NCI-H1092 (cell line): ENCODE data around the gene MAGEF1.
A peak's percentile ranks its signal among the peaks of the same experiment; 100 is the strongest.
"Not testable (repeated sequence)": the region's sequence is repeated elsewhere in the genome, so short reads cannot be mapped to it uniquely, and the experiment has no call there.

ENCODE experiments used
- DNase-seq: peaks from one replicate; lab custom pipeline; 2025; lab: John Stamatoyannopoulos, UW

The MAGEF1 gene

DNA sequence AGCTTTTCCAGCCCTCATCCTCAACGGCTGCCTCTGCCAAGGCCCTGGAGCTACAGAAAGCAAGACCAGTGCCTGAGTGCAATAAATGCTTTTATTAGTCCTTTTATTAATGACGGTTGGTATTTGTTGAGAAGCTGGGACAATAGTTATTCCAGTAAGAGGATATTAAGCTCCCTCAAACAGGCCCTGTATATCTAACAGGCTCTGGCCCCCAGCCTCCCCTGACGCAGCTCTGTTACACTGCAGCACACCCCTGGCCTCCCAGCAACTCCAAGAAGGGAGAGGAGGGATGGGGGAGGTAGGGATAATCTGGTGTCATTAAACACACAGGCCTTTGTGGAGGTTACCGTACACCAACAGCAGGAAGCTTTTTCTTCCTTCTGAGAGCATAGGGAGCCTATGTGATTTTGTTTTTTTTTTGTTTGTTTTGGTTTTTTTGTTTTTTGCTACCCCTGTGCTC is 30.8 kb upstream of the MAGEF1 start:
- no peak for DNase-seq

DNA sequence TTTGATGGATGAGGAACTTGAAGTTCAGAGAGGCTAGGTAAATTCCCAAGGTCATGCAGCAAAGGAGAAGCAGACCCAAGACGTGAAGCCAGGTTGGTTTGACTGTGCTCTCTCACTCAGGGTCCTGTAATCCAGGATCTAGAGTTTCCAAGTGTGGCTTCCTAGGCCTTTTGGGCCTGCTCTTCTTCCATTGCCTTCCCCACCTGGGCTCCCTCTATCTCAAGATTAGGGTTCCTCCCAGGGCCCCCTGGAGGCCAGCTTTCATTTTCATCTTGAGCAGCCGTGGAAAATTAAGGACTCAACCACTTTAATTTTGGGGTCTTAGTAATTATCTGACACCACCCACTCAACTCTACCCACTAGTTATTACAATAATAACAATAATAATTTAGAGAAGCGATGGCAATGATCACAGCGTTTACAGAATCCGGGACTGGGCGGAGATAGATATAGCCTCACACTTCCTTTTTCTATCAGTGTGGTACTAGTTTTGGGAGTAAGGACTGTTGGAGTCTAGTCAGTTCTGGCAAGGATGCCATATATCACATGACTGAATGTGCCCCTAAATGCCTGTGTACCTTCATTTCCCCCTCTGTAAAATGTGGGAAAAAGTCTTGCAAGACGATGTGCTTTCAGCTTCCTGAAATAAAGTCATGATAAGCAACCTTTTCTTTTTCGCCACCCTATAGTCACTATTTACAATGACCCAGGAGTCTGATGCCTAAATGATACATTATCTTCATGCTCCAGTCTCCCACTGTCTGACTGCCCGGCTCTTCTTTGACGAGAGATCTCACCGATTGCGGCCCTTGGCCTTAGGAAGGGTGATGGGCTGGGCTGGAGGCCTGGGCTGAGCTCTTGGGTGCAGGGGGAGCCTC is 30.2 kb upstream of the MAGEF1 start:
- no peak for DNase-seq

DNA sequence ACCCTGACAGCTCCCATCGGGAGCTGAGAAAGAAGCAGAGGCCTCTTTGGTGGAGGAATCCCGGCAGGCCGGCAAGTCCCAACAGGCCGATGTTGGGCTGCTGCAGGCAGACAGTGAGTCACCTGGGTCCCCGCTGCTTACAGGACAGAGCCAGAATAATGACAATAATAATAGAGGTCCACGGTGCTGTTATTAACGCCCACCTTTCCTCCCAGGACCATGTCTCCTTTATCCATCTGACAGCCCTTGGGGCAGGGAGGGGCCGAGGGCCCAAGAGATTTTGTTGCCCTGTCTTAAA is 29.3 kb upstream of the MAGEF1 start:
- DNase-seq, result no peak

DNA sequence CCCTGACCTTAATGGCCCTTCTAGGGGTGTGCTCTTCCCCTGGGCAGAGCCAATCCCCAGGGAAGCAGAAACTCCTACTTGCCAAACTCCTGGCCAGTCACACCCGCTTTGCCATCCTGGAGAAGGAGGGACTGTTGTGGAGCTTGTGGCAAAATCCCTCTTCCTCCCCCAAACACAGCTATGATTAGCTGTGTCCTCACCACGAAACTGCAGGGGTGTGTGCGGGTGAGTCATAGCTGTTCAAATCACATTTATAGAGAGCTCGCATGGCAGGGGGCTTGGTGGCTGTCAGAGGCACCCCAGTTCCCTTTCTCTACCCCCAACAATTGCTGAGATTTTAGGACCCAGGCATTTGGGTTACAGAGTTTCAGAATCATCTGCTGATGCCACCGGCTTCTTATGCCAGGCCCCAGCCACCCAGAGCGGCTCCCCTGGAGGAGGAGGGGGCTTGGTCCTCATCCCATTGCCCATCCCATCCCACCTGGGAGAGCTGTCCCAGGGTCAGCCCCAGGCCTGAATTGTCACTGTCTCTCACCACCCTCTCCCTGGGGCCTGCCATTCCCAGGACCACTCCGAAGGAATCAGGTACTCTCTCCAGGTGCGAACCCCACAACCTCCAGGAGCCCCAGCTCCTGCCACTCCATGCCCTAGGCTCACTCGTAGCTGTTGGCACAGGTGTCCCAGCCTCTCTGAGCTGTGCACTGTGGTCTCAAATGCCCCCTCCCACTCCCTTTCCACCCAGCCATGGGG is 28.8 kb upstream of the MAGEF1 start:
- no peak for DNase-seq

DNA sequence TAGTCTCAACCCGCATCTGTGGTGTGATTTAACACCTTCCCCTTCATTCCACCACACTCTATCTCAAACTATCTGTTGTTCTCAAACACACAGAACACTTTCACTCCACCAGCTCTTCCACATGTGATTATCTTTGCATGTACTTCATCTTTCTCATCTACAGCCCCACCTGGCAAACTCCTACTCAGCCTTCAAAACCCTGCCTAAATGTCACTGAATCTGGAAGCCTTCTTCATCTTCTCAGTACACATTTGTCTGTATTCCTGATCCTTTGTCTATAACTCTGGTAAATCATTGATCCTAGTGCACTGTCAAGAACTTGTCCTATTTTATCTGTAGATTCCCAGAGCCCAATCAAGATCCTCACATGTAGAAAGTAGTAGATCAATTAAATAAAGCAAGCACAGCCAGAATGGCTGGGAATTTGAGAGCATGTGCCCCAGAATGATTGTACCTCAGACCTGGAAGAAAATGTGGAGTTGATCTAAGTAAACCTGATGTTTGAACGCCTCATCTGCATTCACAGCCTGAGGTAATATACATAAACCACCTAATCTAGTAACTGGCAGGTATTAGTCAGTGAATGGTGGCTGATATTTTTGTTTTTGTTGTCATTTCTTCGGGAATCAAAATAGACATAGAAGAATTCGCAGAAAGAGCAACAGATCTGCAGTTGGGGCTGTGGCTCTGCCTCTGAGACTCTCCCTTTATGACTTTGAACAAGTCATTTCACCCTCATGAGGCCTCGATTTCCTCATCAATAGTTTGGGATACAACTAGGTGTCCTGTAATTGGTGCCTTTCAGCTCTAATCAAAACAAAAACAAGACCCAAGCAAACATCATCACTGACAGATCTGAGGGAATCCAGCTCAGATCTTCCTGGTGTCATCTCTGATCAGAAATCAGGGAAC is 28.0 kb upstream of the MAGEF1 start:
- no peak for DNase-seq

DNA sequence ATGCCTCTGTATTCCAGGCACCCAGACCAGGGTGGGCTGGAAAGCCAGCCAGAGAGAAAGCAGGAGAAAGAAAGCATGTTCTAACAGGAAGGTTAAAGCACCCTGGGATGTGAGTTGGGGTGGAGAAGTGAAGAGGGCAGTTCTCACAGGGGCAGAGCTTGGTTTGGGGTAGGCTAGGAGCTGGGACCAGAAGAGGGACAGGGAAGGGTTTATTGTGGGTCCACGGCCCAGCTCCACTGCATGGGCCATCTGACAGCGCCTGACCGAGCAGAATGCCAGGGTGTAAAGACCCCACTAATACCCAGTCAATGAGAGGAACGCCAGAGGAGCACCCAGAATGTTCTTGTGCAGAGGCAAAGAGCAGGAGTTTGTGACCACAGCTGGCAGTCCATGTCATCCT is 27.1 kb upstream of the MAGEF1 start:
- no peak for DNase-seq

DNA sequence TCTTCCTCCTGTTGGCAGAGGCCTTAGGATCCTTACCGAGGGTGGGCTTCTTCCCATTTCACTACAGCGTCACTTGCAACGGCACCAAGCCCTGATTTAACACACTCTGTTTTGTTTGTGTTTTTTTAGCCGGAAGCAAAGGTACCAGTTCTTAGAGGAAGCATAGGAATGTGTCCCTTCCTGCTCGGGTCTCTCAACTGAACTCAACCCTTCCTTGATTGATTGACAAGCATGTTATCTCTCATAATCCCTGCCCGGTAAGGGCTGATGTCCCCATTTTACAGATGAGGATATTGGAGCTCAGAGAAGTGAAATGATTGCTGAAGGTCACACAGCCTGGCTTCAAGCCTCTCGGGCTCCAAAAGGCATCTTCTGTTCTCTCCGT is 26.6 kb upstream of the MAGEF1 start:
- no peak for DNase-seq

DNA sequence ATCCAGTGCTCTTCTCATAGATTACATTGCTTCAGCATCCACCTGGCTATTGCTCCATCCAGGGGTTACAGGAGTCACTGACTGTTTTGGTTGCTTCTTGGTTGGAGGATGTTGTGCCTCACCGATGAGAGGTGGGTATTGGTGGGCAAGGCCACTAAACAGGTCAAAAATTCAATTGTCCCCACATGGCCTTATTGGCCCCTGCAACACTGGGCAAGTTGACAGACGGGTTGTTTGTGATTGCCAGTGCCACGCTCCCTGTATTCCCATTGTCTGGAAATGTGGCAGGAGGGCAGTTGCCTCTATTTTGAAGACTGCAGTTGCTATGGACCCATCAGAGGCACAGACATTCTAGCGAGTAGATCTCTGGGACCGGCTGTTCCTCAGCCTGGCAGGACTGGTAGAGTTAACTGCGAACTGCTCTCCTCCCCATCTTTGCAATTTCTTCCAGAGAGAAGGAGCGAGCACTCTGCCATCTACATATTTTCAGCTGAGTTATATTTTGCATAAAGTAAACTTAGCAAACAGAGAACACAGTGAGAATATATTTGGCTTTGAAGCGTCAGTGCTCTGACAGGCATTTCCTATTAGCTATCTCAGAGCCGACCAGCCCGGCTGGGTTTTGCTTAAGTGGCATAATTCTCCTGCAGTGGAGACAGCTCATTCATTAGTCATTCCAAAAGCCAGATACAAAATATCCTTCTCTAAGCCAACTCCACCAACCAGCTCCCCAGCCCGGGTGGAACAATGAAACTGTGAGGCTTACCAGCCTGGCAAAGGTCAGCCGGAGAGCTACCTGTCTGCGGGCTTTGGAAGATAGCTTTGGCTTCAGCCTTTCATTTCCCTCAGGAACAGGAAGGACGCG is 26.0 kb upstream of the MAGEF1 start:
- no peak for DNase-seq

DNA sequence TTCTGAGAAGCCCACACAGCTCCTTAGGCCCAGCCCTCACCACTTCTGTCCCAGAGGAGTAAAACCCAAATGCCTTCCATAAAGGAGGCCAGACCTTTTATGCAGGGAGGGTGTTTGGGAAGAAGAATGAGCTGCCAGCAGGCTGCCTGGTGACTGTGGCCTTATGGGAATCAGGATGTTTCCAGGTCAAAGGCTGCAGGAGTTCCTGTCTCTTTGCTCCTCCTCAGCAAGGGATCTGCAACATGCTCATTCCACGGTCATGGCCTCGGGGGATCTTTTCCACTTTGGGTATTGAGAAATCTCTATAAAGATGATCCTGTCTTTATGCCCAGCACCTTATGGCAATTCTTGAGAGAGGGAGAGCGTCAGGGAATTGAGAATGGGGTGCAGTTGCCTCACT is 25.2 kb upstream of the MAGEF1 start:
- DNase-seq, result no peak

DNA sequence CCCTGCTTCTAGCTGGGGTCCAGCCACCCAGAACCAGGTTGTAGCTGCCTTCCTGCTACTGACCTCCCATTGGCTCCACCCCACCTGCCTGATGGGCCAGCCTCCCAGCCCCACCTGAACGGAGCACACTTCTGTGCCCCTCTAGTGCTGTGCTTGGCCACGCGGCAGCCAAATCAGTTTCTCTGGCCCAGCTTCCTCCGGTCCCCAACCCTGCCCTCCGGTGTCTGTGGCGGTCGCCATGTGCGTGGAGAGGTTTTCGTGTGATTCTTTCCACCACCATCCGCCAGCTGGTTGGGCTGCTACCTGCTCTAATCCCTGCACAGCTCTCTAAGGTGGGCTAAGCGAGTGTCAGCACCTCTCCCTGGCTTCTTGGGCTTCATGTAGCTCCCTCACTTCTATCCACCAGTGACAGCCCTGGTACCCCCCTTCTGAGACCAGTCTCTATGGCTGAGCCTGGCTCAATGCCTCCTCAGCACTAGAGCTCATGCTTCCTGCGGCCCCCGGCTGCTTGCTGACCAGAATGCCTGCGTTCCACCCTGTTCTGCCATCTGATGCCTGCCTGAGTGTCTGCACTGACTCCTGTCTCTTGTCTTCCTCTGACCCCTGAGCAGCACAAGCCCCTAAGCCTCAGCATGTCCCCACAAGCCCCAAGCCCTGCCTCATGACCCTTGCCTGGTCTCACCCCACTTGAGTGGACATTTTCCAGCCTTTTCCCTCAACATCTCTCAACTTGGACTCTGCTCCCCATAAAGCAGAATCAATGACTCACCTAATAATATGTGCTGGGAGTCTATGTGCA is 23.2 kb upstream of the MAGEF1 start:
- no peak for DNase-seq

DNA sequence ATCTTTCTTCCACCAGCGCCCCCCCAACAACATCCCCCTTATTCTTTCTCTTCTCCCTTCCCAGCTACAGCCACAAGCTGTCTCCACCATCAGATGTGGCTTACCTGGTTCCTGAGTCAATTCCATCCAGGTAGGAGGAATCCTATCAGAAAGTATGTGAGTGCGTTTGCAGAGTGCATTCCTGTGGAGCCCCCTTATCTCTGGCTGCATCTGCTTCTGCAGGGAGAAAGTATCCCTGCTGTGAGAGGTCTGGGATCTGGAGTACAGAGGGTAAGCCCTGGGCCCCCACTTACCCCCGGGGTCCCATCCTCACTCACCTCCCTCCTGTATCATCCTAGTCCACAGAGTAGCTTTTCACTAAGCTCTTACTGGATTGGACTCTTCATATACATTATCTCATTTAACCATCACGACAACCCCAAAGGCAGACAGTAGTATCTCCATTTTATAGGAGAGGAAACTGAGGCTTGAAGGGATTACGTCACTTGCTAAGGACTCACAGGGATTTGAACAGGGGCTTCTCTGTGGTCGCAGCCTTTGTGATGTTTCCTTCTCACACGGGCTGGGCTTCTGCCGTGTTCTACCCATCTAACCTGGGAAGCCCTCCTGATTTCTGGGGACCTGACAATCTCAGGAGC is 22.2 kb upstream of the MAGEF1 start:
- no peak for DNase-seq

DNA sequence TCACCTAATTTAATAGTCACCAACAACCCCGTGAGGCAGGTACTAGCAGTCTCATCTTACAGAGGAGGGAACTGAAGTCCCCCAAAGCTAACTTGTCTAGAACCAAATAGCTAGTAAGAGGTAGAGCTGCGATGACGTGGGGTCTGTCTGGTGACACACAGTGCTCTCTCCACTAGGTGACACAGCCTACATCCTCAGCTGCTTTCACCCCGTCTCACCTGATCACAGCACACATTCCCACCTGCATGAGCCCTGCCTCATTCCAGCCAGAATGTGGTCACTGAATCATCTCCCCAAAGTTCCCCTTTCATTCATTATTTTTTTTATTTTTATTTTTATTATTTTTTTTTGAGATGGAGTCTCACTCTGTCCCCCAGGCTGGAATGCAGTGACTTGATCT is 21.3 kb upstream of the MAGEF1 start:
- no peak for DNase-seq

DNA sequence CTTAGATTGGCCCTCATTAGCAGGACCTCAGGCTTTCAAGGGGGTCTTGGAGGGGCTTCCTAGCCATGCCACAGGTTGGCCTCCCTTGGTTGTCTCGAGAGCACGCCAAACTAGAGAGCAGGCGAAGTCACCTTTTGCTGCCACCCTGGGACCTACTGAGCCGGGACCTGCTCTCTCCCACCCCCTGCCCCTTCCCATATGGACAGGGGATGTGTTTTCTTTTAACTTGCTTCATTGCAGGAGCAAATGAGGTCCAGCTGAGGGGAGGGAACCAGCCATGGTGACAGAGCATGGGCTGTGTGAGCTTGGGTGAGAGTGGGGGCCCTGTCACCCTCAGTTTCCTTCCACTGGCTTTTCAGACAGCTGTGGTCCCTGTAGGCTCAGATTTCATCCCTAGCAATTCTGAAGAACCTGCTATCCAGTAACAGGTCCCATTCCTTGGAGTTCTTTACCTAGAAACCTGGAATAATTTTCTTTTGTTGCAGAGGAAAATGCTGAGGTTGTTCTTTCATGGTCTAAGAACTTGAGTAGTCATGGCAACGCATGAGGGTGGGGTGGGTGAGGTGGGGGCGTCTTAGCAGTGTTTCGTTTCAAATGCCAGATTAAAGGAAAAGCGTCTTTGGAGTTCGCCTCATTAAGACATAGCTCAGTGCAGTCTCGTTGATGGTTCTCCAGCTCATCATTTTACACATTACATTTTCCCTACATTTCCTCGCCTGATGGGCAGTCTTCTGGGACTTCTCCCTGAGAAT is 20.1 kb upstream of the MAGEF1 start:
- no peak for DNase-seq

DNA sequence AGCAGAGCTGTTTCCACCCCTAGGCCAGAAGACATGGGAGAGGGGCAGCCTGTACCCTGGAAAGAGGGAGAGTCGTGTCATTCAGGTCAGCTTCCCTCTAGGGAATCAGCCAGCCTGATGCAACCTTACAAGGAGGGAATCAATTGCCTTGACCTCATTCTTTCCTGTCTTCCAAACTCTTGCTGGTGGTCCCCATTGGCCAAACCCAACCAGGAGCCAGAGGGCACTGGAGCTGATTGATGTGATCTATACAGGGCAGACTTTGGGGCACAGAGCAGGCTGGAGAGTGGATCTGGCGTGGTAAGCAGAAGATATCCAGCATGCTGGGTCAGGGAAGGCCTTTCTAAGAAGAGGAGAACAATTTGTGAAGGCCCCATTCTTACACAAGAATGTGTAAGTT is 19.1 kb upstream of the MAGEF1 start:
- DNase-seq, result no peak

DNA sequence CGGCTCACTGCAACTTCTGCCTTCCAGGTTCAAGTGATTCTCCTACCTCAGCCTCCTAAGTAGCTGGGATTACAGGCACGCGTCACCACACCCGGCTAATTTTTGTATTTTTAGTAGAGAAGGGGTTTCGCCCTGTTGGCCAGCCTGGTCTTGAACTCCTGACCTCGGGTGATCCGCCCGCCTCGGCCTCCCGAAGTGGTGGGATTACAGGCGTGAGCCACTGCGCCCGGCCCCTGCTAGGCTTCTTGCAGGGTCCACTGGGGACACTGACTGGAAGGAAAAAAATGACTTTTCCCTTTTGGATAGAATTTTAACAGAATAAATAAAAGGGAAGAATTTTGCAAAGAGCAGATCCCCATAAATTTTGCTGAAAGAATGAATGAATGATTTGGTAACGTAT is 17.3 kb upstream of the MAGEF1 start:
- not testable (repeated sequence) for DNase-seq

DNA sequence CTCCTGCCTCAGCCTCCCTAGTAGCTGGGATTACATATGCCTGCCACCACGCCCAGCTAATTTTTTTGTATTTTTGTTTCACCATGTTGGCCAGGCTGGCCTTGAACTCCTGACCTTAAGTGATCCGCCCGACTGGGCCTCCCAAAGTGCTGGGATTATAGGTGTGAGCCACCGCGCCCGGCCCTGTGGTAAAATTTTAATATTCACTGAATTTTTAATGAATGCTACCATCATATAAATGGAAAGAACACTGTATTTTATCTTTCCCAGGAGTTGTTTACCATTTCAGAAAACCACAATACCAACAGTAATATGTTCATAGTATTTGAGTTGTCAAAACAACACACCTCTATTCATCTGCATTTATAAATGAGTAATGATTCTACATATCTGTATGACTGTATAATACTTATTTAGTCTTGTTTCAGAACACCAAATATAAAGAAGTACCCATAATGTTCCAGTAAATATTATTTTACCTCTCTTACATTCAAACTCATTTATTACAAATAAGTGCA is 16.2 kb upstream of the MAGEF1 start:
- DNase-seq, result no peak

DNA sequence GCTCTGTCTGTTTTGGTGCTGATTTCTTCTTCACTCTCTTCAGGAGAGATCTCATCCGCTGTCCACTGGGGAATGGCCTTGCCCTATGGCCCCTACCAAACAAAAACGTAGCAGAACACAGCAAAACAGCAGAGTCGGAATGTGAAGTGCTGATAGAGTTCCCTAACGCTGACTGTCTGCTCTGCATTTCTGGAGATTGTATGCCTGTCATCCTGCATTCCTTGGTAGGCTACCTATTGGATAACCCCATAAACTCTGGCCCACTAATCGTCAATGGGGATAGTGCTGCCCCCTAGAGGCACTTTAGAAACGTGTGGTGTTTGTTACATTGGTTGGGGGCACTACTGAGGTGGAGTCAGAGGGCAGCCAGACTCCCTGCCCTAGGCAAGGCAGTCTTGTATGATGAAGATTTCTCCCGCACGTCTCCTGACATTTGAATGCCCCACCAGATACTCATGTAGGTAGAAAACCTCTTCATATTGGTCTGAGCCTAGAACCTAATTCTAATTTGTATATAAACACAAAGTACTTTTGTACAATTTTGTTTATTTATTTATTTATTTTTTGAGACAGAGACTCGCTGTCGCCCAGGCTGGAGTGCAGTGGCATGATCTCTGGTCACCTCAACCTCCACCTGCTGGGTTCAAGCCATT is 15.6 kb upstream of the MAGEF1 start:
- peak; percentile 48 for DNase-seq

DNA sequence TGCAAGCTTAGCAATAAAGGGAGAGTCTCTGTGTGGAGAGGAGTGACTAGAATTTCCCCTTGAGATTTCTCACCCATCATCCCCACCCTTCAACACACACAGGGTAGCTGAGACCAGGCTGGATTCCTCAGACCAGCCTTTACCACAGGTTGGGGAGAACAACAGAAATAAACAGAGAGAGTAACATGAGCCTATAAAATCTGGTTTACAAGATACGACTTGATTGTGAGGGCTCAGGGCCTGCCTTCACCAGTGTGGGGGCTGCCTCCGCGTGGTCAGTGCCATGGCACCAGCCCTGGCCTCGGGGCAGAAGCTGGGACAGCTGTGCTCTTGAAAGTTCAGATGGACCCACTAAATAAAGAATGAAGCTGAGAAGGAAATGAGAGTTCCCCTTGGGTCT is 14.6 kb upstream of the MAGEF1 start:
- no peak for DNase-seq
